ENCODE data around the gene UNC5A.

The UNC5A gene

DNA sequence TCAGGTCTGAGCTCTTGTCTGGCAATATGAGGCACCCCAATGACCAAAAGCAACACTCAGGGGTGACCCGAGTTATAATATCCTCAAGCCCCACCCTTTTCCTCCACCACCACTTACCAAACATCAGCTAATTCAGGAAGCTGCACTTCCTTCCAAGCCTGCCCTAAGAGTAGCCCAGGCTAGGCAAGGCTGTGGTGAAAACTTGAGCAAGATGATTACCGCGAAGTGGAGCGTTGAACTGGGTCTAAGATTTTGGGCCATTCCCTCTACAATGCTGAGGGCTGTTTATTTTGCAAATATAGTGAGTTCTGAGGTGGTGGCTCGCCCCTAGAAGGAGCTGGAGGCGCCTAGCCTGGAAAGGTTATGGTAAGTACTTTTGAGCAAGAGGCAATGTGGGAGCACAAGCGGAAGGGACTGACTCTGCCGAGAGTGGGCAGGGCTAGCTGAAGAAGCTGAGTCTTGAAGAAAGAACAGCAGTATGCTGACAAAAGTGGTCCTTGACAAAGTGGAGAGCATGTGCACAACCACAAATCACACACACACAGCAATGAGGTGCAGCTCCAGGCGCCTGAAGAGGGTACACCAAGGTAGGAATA lies 89.0 kb downstream of the UNC5A start, which contains the start of gene HK3:
HK3 (minus strand) TSS at position 51 of the 596 bp plus-strand sequence. CDS start 3,187 bp downstream, outside the sequence.
- no peak for DNase-seq (ENCODE audit: low spot score)

DNA sequence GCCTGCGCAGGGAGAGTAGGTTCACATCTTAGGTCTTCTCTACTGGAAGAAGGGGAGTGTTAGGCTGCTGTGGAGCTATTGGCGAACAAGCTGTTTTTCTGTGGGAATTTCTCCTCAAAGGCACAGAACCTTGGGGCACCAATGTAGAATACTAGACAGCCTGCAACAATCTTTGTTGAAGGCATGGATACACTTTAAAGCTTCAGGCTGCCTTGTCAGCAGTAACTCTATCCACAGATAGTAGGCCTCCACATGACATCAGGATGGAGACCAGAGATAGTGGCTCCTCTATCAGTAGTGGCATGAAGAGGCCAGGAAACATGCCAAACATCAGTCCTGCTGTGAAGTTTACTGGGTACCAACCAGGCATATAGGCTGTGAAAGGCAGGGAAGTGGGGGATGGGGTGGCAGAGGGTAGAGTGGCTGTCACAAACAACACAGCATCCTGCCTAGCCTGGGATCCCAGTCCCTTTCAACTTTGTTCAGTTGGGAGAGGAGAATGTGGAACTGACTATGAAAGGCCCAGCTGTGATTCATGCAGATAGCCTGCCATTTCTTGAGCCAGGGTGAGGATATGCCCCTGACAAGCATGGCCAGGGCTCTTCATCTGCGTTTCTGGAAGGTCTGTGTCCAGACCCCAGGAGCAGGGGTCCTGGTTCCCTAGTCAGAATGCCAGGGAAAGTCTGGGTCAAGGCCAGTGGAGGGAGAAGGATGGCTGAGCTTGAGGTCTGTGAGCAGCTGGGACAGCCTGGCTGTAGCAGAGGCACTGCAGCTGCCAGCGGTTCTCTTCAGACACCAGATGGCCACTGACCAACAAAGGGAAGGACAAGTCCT lies 89.8 kb downstream of the UNC5A start:
- no peak for DNase-seq (ENCODE audit: low spot score)

DNA sequence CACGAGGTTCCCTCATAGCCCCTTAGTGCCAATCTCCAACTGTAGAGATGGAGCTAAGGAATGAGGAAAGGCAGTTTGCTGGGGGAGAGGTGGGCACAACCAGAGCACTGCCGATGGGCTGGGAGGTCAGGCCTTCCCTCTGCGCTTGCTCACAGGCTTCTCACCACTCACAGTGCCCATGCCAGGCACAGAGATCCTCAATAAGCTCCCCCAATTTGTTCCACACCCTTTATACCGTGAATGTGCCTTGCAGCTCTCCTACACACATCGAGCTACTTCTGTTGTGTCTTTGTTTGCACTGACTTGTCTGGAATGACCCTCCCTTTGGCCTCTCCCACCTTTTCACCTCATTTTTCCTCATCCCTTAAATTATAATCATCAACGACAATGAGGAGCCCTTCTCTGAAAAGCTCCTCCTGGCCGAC lies 90.4 kb downstream of the UNC5A start:
- DNase-seq (ENCODE audit: low spot score) = no peak

DNA sequence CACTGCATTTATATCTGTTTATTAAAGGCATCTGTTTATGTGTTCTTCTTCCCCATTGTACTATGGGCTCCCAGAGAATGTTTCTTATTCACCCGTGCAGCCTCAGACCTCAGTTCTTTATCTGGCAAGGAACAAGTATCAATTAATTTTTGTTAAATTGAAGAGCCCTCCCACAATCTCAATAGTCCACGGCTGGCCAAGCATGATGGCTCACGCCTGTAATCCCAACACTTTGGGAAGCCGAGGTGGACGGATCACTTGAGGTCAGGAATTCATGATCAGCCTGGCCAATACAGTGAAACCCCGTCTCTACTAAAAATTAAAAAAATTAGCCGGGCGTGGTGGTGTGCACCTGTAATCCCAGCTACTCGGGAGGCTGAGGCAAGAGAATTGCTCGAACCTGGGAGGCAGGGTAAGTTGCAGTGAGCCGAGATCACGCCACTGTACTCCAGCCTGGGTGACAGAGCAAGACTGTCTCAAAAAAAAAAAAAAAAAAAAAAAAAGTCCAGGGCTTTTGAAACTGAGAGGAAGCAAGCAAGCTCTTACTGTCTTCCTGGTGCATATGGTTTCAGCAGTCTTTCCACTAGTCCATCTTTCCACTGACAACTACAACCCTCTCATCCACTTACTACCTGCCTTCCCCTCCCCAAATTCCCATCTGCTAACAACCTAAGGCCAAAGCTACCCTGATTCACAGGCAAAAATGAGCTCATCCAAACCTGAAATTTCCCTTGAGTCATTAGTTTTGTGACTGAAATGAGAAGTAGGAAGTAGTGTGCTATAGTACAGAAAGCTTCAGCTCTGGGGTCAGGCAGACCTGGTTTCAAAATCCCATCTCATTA lies 91.1 kb downstream of the UNC5A start:
- no peak for DNase-seq (ENCODE audit: low spot score)

DNA sequence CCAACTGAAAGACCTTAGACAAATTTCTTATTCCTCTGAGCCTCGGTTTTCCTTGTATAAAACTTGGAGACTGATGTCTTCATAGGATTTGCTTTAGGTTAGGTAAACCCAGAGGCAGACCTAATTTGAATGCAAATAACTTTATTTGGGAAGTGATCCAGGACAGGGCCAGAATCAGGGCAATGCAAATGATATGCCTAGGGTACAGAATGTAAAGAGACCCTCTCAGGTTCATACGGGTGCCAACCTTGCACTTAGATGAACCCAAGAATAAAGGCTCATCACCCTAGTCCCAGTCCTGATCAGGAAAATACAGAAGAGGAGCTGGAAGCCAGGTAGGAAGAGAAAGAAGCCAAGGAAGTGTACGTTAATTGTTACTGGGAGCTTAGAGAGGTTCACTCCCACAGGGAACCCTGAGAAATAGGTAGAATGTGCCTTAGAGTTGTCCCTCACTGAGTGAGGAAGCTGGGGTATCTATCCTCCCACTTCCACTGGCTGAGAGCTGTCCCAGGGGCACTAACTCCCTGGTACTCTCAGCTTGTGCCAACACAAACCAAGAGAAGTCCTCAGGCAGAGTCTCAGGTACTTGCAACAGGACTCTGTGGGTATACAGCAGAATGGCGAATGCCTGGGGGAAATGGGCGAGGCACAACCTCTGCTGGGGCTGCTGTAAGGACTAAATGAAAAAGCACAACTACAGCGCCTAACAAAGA lies 91.9 kb downstream of the UNC5A start:
- DNase-seq (ENCODE audit: low spot score) = no peak

DNA sequence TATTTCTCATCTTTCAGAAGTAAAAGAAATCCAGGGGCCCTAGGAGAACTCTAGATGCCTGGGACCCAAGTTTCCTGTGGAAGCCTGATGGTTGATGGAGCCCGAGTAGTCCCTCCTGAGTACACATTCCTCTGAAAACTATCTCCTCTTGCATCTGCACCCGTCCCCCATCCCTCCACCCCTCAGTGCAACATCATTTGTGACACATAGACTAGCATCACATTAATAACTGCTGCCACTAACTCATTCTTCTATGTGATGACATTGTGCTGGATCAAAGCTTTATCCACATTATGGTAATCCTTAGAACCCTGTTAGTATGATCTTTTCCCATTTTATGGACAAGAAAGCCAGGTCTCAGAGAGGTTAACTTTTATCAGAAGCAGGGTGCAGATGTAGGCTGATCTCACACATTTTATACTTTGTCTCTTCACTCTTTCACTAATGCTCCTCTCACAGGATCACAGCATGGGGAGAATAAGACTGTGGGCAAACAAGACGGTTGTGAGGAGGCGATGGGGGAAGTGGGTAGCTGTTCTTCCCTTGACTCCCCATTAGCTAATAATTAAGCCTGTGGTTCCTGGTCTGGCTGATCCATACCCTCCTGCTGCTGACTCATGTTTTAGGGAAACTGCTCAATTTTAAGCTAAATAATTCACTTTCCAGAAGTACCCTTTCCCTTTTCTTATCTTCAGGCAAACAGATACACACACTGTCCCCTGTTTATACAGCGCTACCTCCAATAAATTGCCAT lies 92.7 kb downstream of the UNC5A start:
- no peak for DNase-seq (ENCODE audit: low spot score)

DNA sequence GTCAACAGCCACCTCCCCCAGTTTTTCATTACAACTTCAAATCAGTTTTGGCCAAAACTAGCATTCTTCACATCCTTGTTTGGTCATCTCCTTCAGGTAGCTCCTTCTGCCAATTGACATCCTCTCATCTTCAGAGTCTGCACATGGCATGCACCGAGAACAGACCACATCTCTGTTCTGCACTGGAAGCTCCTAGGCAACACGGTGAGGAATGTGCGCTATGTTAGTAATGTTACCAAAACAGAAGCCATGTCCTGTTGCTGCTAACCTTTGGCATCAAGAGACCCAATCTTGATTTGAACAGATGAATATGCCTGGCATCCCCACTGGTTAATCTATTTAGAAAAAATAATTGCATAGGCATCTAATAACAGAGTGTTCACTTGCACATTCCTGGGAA lies 93.9 kb downstream of the UNC5A start:
- no peak for DNase-seq (ENCODE audit: low spot score)

DNA sequence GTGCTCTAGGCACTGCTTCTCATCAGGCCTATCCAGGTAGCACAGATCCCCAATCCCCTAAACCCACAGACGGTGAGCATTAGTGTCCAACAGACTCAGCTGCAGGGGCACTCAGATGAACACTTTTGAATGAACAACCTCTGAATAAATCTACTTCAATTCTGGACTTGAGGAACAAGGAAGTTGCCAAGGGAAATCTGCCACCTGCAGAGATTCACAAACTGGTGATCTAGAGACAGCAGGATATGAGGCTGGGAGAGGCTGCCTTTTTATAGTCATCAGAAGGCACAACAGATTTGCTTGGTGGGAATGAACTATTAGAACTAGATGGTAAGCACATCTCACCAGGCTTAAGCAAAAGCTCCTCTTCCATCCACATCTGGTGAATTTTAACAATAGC lies 95.8 kb downstream of the UNC5A start:
- no peak for DNase-seq (ENCODE audit: low spot score)

DNA sequence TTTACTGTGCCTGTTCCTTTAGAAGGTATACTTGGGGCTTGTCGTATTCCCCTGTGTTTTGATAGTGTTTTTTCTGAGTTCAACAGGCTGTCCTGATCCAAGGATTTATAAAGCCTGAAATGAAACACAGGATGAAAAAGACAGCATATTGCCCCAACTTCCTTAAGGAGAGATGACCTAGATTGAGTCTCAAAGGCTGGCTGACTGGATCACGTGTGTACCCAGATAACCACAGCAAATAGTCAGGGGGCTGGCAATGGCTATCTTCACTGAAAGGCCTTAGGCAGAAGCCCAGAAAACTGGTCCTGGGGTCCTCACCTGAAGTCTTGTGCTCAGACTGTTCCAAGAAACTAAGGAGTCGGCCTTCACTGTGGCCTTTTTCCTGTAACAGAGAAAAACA lies 96.4 kb downstream of the UNC5A start:
- no peak for DNase-seq (ENCODE audit: low spot score)

DNA sequence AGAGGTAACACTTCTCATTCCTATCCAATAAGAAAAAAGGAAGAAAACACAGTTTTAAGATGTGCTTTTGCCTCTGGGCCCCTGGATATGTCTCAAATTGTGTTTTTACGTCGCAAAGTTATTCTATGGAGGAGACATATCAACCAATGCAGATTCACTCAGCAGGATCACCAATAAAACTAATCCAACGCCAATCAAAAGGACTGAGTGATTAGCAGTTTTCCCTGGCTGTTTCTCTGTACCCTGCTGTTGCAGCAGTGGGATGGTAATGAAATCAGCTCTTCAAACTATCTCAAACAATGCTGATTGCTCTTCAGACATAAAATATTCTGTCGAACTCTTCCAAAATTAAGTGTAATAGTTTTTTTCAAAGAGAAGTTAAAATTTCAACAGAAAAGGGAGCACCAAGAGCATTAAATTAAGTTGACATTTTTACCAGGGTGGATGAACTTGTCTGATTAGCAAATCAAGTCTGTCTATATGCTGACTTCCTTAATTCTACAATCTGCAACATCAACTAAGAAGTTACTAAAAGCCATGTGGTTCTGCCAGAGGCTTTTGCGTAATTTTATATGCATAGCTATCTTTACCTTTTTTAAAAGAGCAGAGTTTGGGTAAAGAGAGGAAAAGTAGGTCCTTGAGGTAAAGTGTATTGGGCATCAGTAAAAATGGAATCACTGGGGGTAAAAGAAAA lies 98.5 kb downstream of the UNC5A start:
- DNase-seq (ENCODE audit: low spot score) = no peak

DNA sequence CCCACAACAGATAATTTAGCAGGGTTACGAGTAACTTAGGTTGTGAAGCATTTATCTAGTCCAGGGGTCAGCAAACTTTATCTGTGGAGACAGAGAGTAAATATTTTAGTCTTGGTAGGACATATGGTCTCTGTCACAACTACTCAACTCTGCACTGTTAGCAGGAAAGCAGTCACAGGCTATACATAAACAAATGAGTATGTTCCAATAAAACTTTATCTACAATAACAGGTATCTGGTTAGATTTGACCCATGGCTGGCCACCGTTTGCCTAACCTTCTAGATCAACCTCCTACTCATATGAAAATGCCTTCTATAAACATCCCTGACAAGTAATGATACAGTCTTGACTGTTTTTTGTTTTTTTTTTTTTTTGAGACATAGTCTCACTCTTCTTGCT lies 101.8 kb downstream of the UNC5A start:
- DNase-seq (ENCODE audit: low spot score) = no peak

DNA sequence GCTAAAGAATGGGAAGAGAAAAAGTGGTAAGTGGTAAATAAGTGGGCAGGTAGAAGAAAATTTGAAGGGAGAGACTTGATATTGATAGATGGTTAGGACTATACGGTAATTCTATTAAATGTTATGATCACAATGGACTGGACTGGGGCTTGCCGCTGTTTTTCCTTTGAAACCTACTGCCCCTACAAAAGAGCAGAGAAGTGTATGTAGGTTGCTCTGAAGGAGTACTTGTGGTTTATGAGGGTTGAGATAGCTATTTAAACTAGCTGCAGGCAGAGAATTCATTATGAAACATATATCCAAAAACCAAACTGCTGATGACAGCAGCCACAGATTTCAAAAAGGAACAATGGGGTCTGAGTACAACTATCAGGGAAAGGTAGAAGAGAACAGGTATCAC lies 105.5 kb downstream of the UNC5A start:
- no peak for DNase-seq (ENCODE audit: low spot score)

DNA sequence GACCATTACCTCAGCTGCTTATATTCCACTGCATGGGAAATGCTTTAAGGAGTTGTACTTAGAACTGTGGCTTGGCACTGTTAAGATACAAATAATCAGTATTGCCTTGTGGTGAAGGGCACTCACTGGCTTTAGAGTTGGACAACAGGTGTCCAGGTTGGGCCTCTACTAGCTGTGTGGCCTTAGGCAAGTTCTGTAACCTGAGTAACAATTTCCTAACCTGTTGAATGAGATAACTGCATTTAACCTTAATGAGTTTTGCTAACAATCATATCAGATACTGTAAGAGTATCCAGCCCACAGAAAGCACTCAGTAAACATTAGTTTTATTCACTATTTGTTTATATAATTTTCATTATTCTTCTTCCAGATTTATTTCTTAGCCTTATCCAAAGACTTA lies 106.0 kb downstream of the UNC5A start:
- no peak for DNase-seq (ENCODE audit: low spot score)

DNA sequence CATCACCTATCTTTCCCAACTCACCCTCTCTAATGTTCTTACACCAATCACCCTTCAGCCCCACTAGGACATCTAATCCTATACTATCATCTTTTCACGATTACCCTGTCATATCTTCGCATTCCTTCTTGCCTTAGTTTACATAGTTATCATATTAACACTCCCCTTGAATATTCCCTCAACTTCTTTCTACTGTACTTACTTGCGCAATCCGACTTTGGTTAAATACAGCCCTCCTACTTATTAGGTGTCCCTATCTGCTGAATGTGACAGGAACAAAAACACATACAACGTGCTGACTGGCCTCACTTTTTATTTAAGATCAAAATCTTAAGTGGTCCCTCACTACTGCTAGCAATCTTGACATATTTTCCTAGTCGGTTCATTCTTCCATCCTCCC lies 108.3 kb downstream of the UNC5A start:
- no peak for DNase-seq (ENCODE audit: low spot score)

DNA sequence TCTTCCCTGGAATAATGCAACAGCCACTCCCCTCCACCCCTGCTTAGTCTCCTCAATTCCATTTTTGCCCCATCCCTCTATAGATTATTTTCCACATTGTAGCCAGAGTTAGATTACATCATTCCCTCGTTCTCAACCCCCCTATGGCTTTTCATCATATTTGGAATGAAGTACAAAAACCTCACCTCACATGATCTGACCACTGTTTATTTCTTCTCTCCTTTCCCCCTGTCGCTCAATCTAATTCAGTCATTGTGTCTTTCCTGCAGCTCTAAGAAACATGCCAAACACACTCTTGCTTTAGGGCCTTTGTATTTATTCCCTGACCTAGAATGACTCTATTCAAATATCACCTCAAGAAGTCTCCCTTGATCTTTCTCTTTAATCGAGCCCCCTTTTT lies 111.4 kb downstream of the UNC5A start:
- no peak for DNase-seq (ENCODE audit: low spot score)

DNA sequence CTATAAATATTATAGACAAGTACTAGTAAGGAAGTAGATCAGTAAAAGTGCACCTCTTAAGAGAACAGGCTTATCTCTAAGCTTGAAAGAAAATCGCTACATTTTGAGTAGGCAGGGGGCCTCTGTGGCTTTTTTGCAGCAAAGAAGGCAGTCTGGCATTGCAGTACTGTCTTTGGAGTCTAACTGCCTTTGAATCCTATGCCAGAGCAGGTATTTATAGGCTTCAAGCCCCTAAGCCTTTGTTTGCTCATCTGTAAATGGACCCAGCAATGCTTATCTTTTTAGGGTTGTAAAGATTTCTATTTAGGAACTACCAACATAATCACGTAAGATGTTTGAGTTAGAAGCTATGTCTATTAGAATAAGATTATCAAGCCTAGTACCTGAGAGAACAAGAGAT lies 112.5 kb downstream of the UNC5A start:
- no peak for DNase-seq (ENCODE audit: low spot score)

DNA sequence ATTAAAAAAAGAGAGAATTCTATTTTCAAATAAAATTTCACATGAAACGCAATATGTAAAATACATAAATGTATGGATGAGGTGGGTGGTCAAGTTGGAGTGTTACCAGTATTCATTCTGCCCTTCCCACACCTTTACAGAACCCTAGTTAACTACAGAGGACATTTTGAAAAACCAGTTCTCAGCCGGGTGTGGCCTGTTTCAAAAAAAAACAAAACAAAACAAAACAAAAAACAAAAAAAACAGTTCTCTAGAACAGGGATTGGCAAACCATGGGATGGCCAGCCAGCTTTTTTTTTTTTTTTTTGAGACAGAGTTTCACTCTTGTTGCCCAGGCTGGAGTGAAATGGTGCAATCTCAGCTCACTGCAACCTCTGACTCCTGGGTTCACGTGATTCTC lies 117.2 kb downstream of the UNC5A start:
- no peak for DNase-seq (ENCODE audit: low spot score)

DNA sequence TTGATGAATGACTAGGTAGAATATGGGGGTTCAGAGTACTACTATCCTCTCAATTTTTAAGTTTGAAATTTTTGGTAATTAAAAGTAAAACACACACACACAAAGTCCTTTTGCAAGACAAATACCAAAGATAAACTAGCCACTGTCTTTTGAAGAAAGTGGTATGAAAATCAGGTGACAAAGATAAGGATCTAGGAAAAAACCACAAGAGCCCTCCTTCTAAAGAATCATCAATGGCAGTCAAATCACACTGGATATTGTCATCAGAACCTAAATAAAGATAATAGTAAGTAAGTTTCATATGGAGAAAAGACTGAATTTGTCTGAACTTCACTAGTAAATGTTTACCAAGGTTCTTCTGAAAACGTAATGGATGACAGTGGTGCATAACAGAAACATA lies 119.3 kb downstream of the UNC5A start:
- no peak for DNase-seq (ENCODE audit: low spot score)

All from left forelimb (tissue), 1 donor.